Measurements from ENCODE around the gene BHLHA9.
"Not testable (repeated sequence)": the region's sequence is repeated elsewhere in the genome, so short reads cannot be mapped to it uniquely, and the experiment has no call there.

BHLHA9 gene

GRCh38 chr17:1302761-1303160 lies 32.5 kb downstream of the BHLHA9 start:
- no peak for DNase-seq

GRCh38 chr17:1304522-1304921 lies 34.3 kb downstream of the BHLHA9 start:
- DNase-seq: no peak

- no peak for DNase-seq
Observed at GRCh38 chr17:1304962-1305563, 34.8 kb downstream of the BHLHA9 start.

- not testable (repeated sequence) for DNase-seq
Observed at GRCh38 chr17:1307829-1308228, 37.6 kb downstream of the BHLHA9 start.

- no peak for DNase-seq
Observed at GRCh38 chr17:1312261-1312870, 42.1 kb downstream of the BHLHA9 start.

- DNase-seq: no peak
Observed at GRCh38 chr17:1313270-1314005, 43.2 kb downstream of the BHLHA9 start.

GRCh38 chr17:1315409-1315808 lies 45.2 kb downstream of the BHLHA9 start:
- DNase-seq: no peak

- no peak for DNase-seq
Observed at GRCh38 chr17:1315891-1316403, 45.7 kb downstream of the BHLHA9 start.
